HG03196 (cell line): Measurements from ENCODE around the gene AGMO.

ENCODE experiments used
- ATAC-seq: cut with Tn5 transposase; IDR thresholded peaks from one replicate; pipeline ENCODE4 v1.9.1; 2021; ENCODE audit not compliant: unreplicated experiment

Gene AGMO

GRCh38 chr7:15402436-15403136 is 159.2 kb downstream of the AGMO start:
- no peak for ATAC-seq

- no peak for ATAC-seq
Measured at GRCh38 chr7:15400440-15400839, 161.4 kb downstream of the AGMO start.

- no peak for ATAC-seq
Measured at GRCh38 chr7:15399441-15399840, 162.4 kb downstream of the AGMO start.

GRCh38 chr7:15397922-15398760 is 163.7 kb downstream of the AGMO start:
- ATAC-seq: no peak

GRCh38 chr7:15397159-15397550 is 164.7 kb downstream of the AGMO start:
- no peak for ATAC-seq

- ATAC-seq: no peak
Measured at GRCh38 chr7:15396210-15397158, 165.3 kb downstream of the AGMO start.

GRCh38 chr7:15389073-15389472 is 172.7 kb downstream of the AGMO start:
- ATAC-seq: no peak

- no peak for ATAC-seq
Measured at GRCh38 chr7:15378494-15379145, 183.2 kb downstream of the AGMO start.

GRCh38 chr7:15376600-15376999 is 185.2 kb downstream of the AGMO start:
- ATAC-seq: no peak

- ATAC-seq: no peak
Measured at GRCh38 chr7:15370441-15370840, 191.4 kb downstream of the AGMO start.

GRCh38 chr7:15368653-15369052 is 193.2 kb downstream of the AGMO start:
- no peak for ATAC-seq

- ATAC-seq: no peak
Measured at GRCh38 chr7:15367897-15368296, 193.9 kb downstream of the AGMO start.

GRCh38 chr7:15358112-15358511 is 203.7 kb downstream of the AGMO start:
- no peak for ATAC-seq

GRCh38 chr7:15352421-15353206 is 209.2 kb downstream of the AGMO start:
- ATAC-seq: no peak

- ATAC-seq: no peak
Measured at GRCh38 chr7:15345216-15345615, 216.6 kb downstream of the AGMO start.

- no peak for ATAC-seq
Measured at GRCh38 chr7:15341817-15342216, 220.0 kb downstream of the AGMO start.

- no peak for ATAC-seq
Measured at GRCh38 chr7:15336146-15336545, 225.7 kb downstream of the AGMO start.

GRCh38 chr7:15335390-15335789 is 226.4 kb downstream of the AGMO start:
- no peak for ATAC-seq

GRCh38 chr7:15334536-15335263 is 227.1 kb downstream of the AGMO start:
- ATAC-seq: no peak
